Measurements from ENCODE around the gene KCTD16.

- TF ChIP-seq CTCF (conservative IDR thresholded peaks at IDR 0.05; ENCODE audit: low read length) (no peak), EZH2phosphoT487 (IDR thresholded peaks at IDR 0.05; ENCODE audit: borderline replicate concordance, low read depth, low read length) (no peak)
Measured at GRCh38 chr5:144472221-144472620, 301.5 kb downstream of the KCTD16 start.

All from OCI-LY7 (cell line).